HepG2 (cell line): ENCODE results near the gene PCDHGA9. TPM values are rescaled to one million over a fixed set of nuclear protein-coding genes. Genes with fewer than 3 reads are reported as not detected.

Source experiments
- ATAC-seq: fragments of 200-7000 bp; cut with Tn5 transposase; 3 replicates; pipeline ENCODE4 v1.9.1; 2020; ENCODE audit warnings: mild to moderate bottlenecking, moderate library complexity
- BruUV-seq: library from RNA; stranded (reverse); fragments of 400-500 nt; replicated peaks from 2 replicates; lab custom pipeline; 2021; lab: Mats Ljungman, UMichigan
- CTCF ChIA-PET: fragments of 300-600 bp; formaldehyde crosslinking; extraction: SDS; loops from one replicate; lab custom pipeline; 2021; ENCODE audit warnings: low total read pairs, inconsistent platforms, low intra/inter-chr PET ratio; lab: Yijun Ruan, JAX
- POLR2A ChIA-PET: fragments of 350-600 bp; sonication (Branson Sonifier 250); formaldehyde crosslinking; loops from one replicate; lab custom pipeline; 2020; ENCODE audit warnings: antibody characterized with exemption, inconsistent platforms; lab: Yijun Ruan, JAX
- DNase-seq: peaks from one replicate; pipeline ENCODE4 v3.0.0-alpha.2; 2015; ENCODE audit warnings: low spot score
- FAIRE-seq: peaks from 3 replicates; lab custom pipeline; 2011; peaks lifted over from hg19 to GRCh38; lab: Jason Lieb, UNC
- H2AFZ ChIP-seq: one replicate; pipeline ENCODE4 v1.6.1; 2011; ENCODE audit warnings: low read length, inconsistent platforms
- H3K27ac ChIP-seq: fragments of 300-600 bp; 3 replicates; pipeline ENCODE4 v1.8.0; 2011; ENCODE audit warnings: mixed run types, mild to moderate bottlenecking, mixed read lengths, low read length, inconsistent platforms; ENCODE audit not compliant: insufficient read depth; ENCODE audit errors: extremely low read length
- H3K27me3 ChIP-seq, 2 experiments: fragments of 200-600 bp in 1 of 2; 2 replicates in 1 of 2; 3 replicates in 1 of 2; pipeline versions ENCODE4 v1.6.0 to v1.8.0; 2011; ENCODE audit warnings: low read length in 2 of 2, mild to moderate bottlenecking in 2 of 2, moderate library complexity in 2 of 2, inconsistent platforms in 1 of 2; ENCODE audit not compliant: insufficient read depth in 2 of 2, control insufficient read depth in 1 of 2
- H3K36me3 ChIP-seq, 2 experiments: fragments of 200-600 bp in 1 of 2; replicated peaks in 1 of 2; 2 replicates in 1 of 2; 3 replicates in 1 of 2; pipeline versions ENCODE4 v1.5.1 to v1.8.0; 2011; ENCODE audit warnings: low read length in 2 of 2, inconsistent platforms in 1 of 2; ENCODE audit not compliant: insufficient read depth in 2 of 2, control insufficient read depth in 1 of 2
- H3K4me1 ChIP-seq: 2 replicates; pipeline ENCODE4 v1.5.1; 2012; ENCODE audit warnings: low read length, inconsistent platforms; ENCODE audit not compliant: insufficient read depth
- H3K4me2 ChIP-seq: 2 replicates; pipeline ENCODE4 v1.6.0; 2011; ENCODE audit warnings: low read depth, low read length, inconsistent platforms
- H3K4me3 ChIP-seq, 3 experiments: fragments of 200-600 bp in 1 of 3; sonication (generic), shearing (Covaris generic) in 1 of 3; replicated peaks in 1 of 3; 2 replicates each; pipeline ENCODE4 v1.5.1; 2011 to 2016; ENCODE audit warnings: low read length in 3 of 3, inconsistent platforms in 2 of 3, low read depth in 2 of 3, mild to moderate bottlenecking in 2 of 3, control low read depth in 1 of 3, mixed read lengths in 1 of 3; ENCODE audit not compliant: insufficient read depth in 1 of 3
- H3K79me2 ChIP-seq: one replicate; pipeline ENCODE4 v1.6.1; 2011; ENCODE audit warnings: low read length, inconsistent platforms; ENCODE audit not compliant: insufficient read depth
- H3K9ac ChIP-seq: 2 replicates; pipeline ENCODE4 v1.6.0; 2011; ENCODE audit warnings: mild to moderate bottlenecking, low read depth, low read length, inconsistent platforms; ENCODE audit not compliant: insufficient read depth
- H3K9me3 ChIP-seq: 2 replicates; pipeline ENCODE4 v1.5.1; 2012; ENCODE audit warnings: mild to moderate bottlenecking, low read length
- H4K20me1 ChIP-seq: 2 replicates; pipeline ENCODE4 v1.6.0; 2011; ENCODE audit warnings: inconsistent platforms, mild to moderate bottlenecking, low read length, moderate library complexity; ENCODE audit not compliant: insufficient read depth
- FOSL1 ChIP-seq: sonication (generic); formaldehyde crosslinking; IDR thresholded peaks from 2 replicates; pipeline ENCODE4 v1.9.0; 2021; ENCODE audit warnings: missing genetic modification reagents, borderline replicate concordance
- KLF16 ChIP-seq, 2 experiments: sonication (generic) in 1 of 2; formaldehyde crosslinking in 1 of 2; IDR thresholded peaks; 2 replicates each; pipeline versions ENCODE4 v1.6.1 to v1.8.0; 2016 to 2023; ENCODE audit warnings: missing genetic modification reagents in 2 of 2, missing compliant biosample characterization in 1 of 2
- SP5 ChIP-seq: IDR thresholded peaks from 2 replicates; pipeline ENCODE4 v1.6.1; 2016; ENCODE audit warnings: low read depth, borderline replicate concordance
- ZNF704 ChIP-seq: sonication (generic); formaldehyde crosslinking; IDR thresholded peaks from 2 replicates; pipeline ENCODE4 v1.8.1; 2023; ENCODE audit warnings: mild to moderate bottlenecking, inconsistent platforms, moderate library complexity, missing genetic modification reagents, borderline replicate concordance
- ZNF777 ChIP-seq: sonication (generic); formaldehyde crosslinking; IDR thresholded peaks from 2 replicates; pipeline ENCODE4 v1.4.0; 2020; ENCODE audit warnings: missing genetic modification reagents
- WGBS: methylation state at CpG from one replicate; pipeline ENCODE4 v1.1.6; 2017; ENCODE audit warnings: low lambda C conversion rate; 5-methylcytosine and 5-hydroxymethylcytosine counted together
- in situ Hi-C: cut with HindIII; loops from 2 replicates; pipeline ENCODE4 v1.10.0; 2017; ENCODE audit warnings: low pct_unique_long_range_greater_than_20kb; ENCODE audit not compliant: extremely low pct_ligation_motif_present
- intact Hi-C: fragments of 100-400 bp; cut with micrococcal nuclease; formaldehyde crosslinking; loops from one replicate; pipeline ENCODE4 v1.10.0; 2022; ENCODE audit not compliant: unreplicated experiment
- polyA plus RNA-seq, 8 experiments: library from polyadenylated mRNA; depleted of rRNA in 3 of 8; stranded (reverse) in 7 of 8; unstranded in 1 of 8; fragments of >200 nt; fragmentation: Illumina TruSeq in 4 of 8; extraction: Trizol in 4 of 8; gene quantifications; 2 replicates each; pipeline versions ENCODE4 v1.2.1 to v1.2.3, GENCODE V29; 2011 to 2016; ENCODE audit warnings: low read depth in 4 of 8, missing spikeins in 1 of 8, mixed read lengths in 1 of 8; ENCODE audit not compliant: insufficient read depth in 1 of 8
- total RNA-seq, 5 experiments: library from RNA; depleted of rRNA; stranded (reverse); fragments of >200 nt; fragmentation: Illumina TruSeq; extraction: Trizol; gene quantifications; 2 replicates each; pipeline ENCODE4 v1.2.3, GENCODE V29; 2016; ENCODE audit warnings: low read depth in 1 of 5
- TF ChIP-seq, protein P1 (sequence below): sonication (generic); formaldehyde crosslinking; IDR thresholded peaks from 2 replicates; pipeline ENCODE4 v1.8.1; 2023; ENCODE audit warnings: mild to moderate bottlenecking, missing genetic modification reagents
- TF ChIP-seq, protein P2 (sequence below): sonication (generic); formaldehyde crosslinking; IDR thresholded peaks from 2 replicates; pipeline ENCODE4 v1.9.0; 2022; ENCODE audit warnings: missing genetic modification reagents, mild to moderate bottlenecking, borderline replicate concordance

Gene PCDHGA9
- total and polyA plus RNA-seq, 2 of the 13 experiments (the other 11 are each of a cell fraction or from before 2014, with no cell fraction given) = 0.09 to 0.38 TPM

DNA sequence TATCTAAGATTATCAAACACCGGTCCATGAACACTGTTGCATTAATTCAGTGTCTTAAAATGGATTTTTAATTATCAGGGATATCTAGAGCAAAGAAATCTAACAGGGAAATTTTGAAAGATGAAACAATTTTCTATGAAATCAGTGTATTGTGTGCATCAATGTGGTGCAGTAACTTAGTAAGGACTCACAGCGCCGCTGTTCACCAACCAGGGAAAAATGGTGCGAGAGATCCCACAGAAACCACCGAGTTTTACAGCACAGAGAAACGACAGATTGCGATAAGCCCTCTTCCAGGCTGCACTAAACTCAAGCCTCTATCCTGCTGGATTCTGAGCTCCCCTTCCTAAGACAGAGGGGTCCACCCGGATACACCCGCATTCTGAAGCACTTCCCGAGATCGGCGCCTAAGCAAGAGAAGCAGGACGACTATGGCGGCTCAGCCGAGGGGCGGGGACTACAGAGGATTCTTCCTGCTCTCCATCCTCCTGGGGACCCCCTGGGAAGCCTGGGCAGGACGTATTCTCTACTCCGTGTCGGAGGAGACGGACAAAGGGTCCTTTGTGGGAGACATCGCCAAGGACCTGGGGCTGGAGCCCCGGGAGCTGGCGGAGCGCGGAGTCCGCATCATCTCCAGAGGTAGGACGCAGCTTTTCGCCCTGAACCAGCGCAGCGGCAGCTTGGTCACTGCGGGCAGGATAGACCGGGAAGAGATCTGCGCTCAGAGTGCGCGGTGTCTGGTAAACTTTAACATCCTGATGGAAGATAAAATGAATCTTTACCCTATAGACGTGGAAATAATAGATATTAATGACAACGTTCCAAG lies 19.9 kb upstream of the PCDHGA9 start, which contains the start of gene PCDHGA7 (continued):
- TF ChIP-seq ZNF704 (CRISPR knock-in tag) = no peak
- TF ChIP-seq SP5 (CRISPR knock-in tag) = no peak

GRCh38 chr5:141383345-141383744 lies 19.2 kb upstream of the PCDHGA9 start:
- no peaks in the 10 kb centered on the region; the same call in 1 of the 2 replicates for H3K9me3 ChIP-seq
- TF ChIP-seq, protein P1, sequence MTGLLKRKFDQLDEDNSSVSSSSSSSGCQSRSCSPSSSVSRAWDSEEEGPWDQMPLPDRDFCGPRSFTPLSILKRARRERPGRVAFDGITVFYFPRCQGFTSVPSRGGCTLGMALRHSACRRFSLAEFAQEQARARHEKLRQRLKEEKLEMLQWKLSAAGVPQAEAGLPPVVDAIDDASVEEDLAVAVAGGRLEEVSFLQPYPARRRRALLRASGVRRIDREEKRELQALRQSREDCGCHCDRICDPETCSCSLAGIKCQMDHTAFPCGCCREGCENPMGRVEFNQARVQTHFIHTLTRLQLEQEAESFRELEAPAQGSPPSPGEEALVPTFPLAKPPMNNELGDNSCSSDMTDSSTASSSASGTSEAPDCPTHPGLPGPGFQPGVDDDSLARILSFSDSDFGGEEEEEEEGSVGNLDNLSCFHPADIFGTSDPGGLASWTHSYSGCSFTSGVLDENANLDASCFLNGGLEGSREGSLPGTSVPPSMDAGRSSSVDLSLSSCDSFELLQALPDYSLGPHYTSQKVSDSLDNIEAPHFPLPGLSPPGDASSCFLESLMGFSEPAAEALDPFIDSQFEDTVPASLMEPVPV (CRISPR knock-in tag) = no peak
- no peak for TF ChIP-seq ZNF777 (CRISPR knock-in tag)
- TF ChIP-seq KLF16 (CRISPR knock-in tag; IDR thresholded peaks at IDR 0.05) = no peak
- TF ChIP-seq, protein P2, sequence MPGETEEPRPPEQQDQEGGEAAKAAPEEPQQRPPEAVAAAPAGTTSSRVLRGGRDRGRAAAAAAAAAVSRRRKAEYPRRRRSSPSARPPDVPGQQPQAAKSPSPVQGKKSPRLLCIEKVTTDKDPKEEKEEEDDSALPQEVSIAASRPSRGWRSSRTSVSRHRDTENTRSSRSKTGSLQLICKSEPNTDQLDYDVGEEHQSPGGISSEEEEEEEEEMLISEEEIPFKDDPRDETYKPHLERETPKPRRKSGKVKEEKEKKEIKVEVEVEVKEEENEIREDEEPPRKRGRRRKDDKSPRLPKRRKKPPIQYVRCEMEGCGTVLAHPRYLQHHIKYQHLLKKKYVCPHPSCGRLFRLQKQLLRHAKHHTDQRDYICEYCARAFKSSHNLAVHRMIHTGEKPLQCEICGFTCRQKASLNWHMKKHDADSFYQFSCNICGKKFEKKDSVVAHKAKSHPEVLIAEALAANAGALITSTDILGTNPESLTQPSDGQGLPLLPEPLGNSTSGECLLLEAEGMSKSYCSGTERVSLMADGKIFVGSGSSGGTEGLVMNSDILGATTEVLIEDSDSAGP (CRISPR knock-in tag) = no peak
- TF ChIP-seq FOSL1 (CRISPR knock-in tag) = no peak
- BruUV-seq = no TSS peak
- WGBS = 68% methylated on average over 17 of the region's 21 CpGs
- no peak overlapping the region for H3K4me3 ChIP-seq
- H2AFZ ChIP-seq = no peak overlapping the region
- peaks cover 1% of the 10 kb centered on the region; the same call in 1 of the 2 replicates for H3K4me1 ChIP-seq
- ChIA-PET POLR2A (no interaction called here), CTCF (no interaction called here)
- no peaks in the 10 kb centered on the region for H3K79me2 ChIP-seq
- no peaks in the 10 kb centered on the region for H3K36me3 ChIP-seq
- H3K27ac ChIP-seq = no peak overlapping the region
- in situ Hi-C loops (no loop called here), intact Hi-C loops (no loop called here)
- H3K27me3 ChIP-seq = no peaks in the 10 kb centered on the region
- no peak overlapping the region for H3K9ac ChIP-seq
- no peak for ATAC-seq
- no peak for FAIRE-seq
- no peak overlapping the region for H3K4me2 ChIP-seq
- H4K20me1 ChIP-seq = no peaks in the 10 kb centered on the region
- DNase-seq = no peak
